Measurements from ENCODE around the gene TMEM185B.
"Not testable (repeated sequence)": the region's sequence is repeated elsewhere in the genome, so short reads cannot be mapped to it uniquely, and the experiment has no call there.

TMEM185B gene

DNA sequence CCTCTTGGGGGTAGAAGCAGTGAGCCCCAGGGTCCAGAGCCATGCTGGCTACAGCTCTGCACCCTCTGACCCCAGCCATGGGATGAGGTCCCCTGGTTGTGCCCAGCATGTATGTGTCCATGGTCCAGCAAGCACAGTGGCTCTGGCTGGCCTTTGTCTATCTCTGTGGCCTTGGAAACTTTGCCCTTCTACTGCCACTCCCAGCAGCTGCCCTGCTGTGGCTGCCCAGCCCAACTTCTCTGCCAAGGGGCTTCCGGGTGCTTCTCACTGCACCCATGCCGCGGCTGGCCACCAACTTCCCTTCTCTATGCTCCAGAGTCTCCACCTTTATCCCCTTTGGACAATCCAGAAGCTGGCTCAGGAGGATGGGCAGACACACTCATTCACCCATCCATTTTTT is 18.8 kb downstream of the TMEM185B start:
- H3K9me3 ChIP-seq (ENCODE audit: control insufficient read depth in 2 of 2, low read length in 2 of 2), result no peaks in the 10 kb centered on the region
- H3K4me3 ChIP-seq (ENCODE audit: low read length in 2 of 2), result no peak overlapping the region
- H3K27ac ChIP-seq (ENCODE audit: low read length), result no peak overlapping the region
- H3K27me3 ChIP-seq (ENCODE audit: control insufficient read depth in 1 of 2, insufficient read depth in 2 of 2, low read length in 2 of 2), result no peaks in the 10 kb centered on the region
- H3K36me3 ChIP-seq (ENCODE audit: control insufficient read depth in 2 of 2, insufficient read depth in 2 of 2, low read length in 2 of 2), result no peaks in the 10 kb centered on the region
- peaks cover 7% of the 10 kb centered on the region for H3K4me1 ChIP-seq (ENCODE audit: control insufficient read depth, insufficient read depth, low read length)
- H3K9ac ChIP-seq (ENCODE audit: low read length in 2 of 2), result no peak overlapping the region

DNA sequence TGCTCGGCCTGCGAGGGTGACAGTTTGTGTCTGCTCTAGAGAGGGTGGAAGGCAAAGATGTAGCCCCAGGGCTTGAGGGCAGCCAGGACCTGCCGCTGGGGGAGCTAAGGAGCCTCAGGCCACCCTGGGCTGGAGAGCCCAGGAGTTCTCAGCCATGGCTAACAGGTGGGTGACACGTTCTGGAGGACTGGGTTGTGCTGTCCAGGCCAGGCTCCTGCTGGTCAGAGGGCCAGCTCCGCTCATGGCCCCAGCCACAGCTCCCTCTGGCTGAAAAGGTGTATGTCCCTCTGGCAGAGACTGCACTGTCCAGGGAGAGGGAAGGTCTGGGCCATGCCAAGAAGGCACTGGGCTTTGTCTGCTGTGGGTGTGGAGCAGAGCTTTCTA is 19.2 kb downstream of the TMEM185B start:
- H3K4me1 ChIP-seq (ENCODE audit: control insufficient read depth, insufficient read depth, low read length), result peaks cover 7% of the 10 kb centered on the region
- H3K27me3 ChIP-seq (ENCODE audit: control insufficient read depth in 1 of 2, insufficient read depth in 2 of 2, low read length in 2 of 2), result no peaks in the 10 kb centered on the region
- peaks cover 0 to under 1% of the 10 kb centered on the region in 2 donors for H3K9me3 ChIP-seq (ENCODE audit: control insufficient read depth in 2 of 2, low read length in 2 of 2)
- no peak overlapping the region for H3K4me3 ChIP-seq (ENCODE audit: low read length in 2 of 2)
- H3K36me3 ChIP-seq (ENCODE audit: control insufficient read depth in 2 of 2, insufficient read depth in 2 of 2, low read length in 2 of 2), result no peaks in the 10 kb centered on the region
- H3K27ac ChIP-seq (ENCODE audit: low read length), result no peak overlapping the region
- no peak overlapping the region for H3K9ac ChIP-seq (ENCODE audit: low read length in 2 of 2)

DNA sequence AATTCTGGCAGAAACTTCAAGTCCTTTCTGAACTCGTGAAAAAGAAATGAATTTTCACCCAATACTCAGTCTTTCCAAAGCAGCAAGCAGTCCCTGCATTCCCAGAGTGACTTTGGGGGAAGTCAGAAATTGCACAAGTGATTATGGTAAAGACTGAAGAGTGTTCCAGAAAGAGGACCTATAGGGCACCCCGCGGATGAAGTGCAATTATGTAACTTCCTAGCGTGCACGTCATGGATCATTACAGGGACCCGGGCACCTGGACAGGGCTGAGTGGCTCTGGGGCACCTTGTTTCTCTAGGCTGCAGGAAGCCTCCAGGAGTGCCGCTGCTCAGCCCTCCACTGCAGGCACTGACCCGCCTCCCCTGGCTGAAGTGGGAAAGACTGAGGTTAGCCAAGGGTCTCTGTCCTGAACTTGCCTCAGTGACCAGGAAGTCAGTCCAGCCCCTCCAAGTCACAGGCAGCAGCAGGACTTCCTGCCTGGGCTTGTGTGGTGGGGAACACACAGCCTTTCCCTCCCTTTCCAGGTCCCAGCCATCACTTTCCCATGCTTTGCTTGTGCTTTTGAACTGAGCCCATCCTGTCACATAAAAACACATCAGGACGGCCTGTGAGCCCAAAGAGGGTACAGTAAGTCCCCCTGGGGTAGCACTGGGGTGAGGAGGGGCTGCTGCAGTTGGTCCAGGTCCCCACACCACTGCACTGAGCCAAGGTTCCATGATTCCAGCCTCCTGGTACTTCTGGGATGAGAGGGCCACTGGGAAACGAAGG is 19.8 kb downstream of the TMEM185B start:
- peaks cover 0 to 3% of the 10 kb centered on the region in 2 donors for H3K9me3 ChIP-seq (ENCODE audit: control insufficient read depth in 2 of 2, low read length in 2 of 2)
- H3K4me1 ChIP-seq (ENCODE audit: control insufficient read depth, insufficient read depth, low read length), result peaks cover 7% of the 10 kb centered on the region
- H3K27me3 ChIP-seq (ENCODE audit: control insufficient read depth in 1 of 2, insufficient read depth in 2 of 2, low read length in 2 of 2), result no peaks in the 10 kb centered on the region
- no peaks in the 10 kb centered on the region for H3K36me3 ChIP-seq (ENCODE audit: control insufficient read depth in 2 of 2, insufficient read depth in 2 of 2, low read length in 2 of 2)
- no peak overlapping the region for H3K27ac ChIP-seq (ENCODE audit: low read length)
- no peak overlapping the region for H3K9ac ChIP-seq (ENCODE audit: low read length in 2 of 2)
- H3K4me3 ChIP-seq (ENCODE audit: low read length in 2 of 2), result no peak overlapping the region

DNA sequence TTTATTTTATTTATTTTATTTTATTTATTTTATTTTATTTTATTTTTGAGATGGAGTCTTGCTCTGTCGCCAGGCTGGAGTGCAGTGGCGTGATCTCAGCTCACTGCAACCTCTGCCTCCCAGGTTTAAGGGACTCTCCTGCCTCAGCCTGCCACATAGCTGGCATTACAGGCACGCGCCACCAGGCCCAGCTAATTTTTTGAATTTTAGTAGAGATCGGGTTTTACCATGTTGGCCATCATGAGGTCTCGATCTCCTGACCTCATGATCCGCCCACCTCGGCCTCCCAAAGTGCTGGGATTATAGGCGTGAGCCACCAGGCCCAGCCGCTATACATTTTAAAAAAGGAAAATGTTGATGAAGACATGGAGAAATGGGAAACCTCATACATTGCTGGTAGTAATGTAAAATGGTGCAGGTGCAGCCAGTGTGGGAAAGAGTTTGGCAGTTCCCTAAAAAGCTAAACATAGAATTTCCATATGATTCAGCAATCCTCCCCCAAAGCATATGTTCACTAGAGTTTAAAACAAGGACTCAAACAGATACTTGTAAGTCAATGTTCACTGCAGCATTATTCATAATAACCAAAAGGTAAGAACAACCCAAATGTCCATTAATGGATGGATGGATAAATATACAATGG is 23.3 kb downstream of the TMEM185B start:
- H3K36me3 ChIP-seq (ENCODE audit: control insufficient read depth in 2 of 2, insufficient read depth in 2 of 2, low read length in 2 of 2); H3K4me1 ChIP-seq (ENCODE audit: control insufficient read depth, insufficient read depth, low read length); H3K27ac ChIP-seq (ENCODE audit: low read length); H3K9ac ChIP-seq (ENCODE audit: low read length in 2 of 2); H3K27me3 ChIP-seq (ENCODE audit: control insufficient read depth in 1 of 2, insufficient read depth in 2 of 2, low read length in 2 of 2); H3K4me3 ChIP-seq (ENCODE audit: low read length in 2 of 2); H3K9me3 ChIP-seq (ENCODE audit: control insufficient read depth in 2 of 2, low read length in 2 of 2): not testable (repeated sequence)

DNA sequence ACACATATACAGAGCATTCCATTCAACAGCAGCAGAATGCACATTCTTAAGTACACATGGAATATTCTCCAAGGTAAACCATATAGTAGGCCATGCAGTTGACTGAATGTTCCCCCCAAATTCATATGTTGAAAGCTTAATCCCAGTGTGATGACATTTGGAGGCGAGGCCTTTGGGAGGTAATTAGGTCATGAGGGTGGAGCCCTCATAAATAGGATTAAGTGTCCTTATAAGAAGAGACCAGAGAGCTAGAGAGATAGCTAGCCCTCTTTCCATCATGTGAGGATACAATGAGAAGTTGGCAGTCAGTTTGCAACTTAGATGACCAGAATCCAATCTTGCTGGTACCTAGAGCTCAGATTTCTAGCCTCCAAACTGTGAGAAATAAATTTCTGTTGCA is 27.6 kb downstream of the TMEM185B start:
- Histone ChIP-seq H3K27me3 (ENCODE audit: control insufficient read depth in 1 of 2, insufficient read depth in 2 of 2, low read length in 2 of 2) (no peaks in the 10 kb centered on the region), H3K4me3 (ENCODE audit: low read length in 2 of 2) (no peak overlapping the region), H3K9me3 (ENCODE audit: control insufficient read depth in 2 of 2, low read length in 2 of 2) (peaks cover 0 to 8% of the 10 kb centered on the region in 2 donors), H3K27ac (ENCODE audit: low read length) (no peak overlapping the region), H3K4me1 (ENCODE audit: control insufficient read depth, insufficient read depth, low read length) (no peaks in the 10 kb centered on the region), H3K9ac (ENCODE audit: low read length in 2 of 2) (no peak overlapping the region), H3K36me3 (ENCODE audit: control insufficient read depth in 2 of 2, insufficient read depth in 2 of 2, low read length in 2 of 2) (no peaks in the 10 kb centered on the region)

DNA sequence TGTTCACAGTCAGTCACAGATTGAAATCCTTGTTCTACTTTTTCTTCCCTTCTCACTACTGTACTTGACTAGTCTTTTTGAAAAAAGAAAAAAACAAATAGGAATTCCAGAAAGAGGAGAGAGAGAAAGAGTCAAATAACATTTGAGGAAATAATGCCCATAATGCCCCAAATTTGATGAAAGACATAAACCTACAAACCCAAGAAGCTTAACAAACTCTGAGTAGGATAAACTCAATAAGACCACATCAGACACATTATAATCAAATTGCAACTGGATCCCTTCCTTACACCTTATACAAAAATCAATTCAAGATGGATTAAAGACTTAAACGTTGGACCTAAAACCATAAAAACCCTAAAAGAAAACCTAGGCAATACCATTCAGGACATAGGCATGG is 30.9 kb downstream of the TMEM185B start:
- H3K36me3 ChIP-seq (ENCODE audit: control insufficient read depth in 2 of 2, insufficient read depth in 2 of 2, low read length in 2 of 2), result no peaks in the 10 kb centered on the region
- no peaks in the 10 kb centered on the region for H3K9me3 ChIP-seq (ENCODE audit: control insufficient read depth in 2 of 2, low read length in 2 of 2)
- no peak overlapping the region for H3K4me3 ChIP-seq (ENCODE audit: low read length in 2 of 2)
- H3K27ac ChIP-seq (ENCODE audit: low read length), result no peak overlapping the region
- no peaks in the 10 kb centered on the region for H3K27me3 ChIP-seq (ENCODE audit: control insufficient read depth in 1 of 2, insufficient read depth in 2 of 2, low read length in 2 of 2)
- no peak overlapping the region for H3K9ac ChIP-seq (ENCODE audit: low read length in 2 of 2)
- no peaks in the 10 kb centered on the region for H3K4me1 ChIP-seq (ENCODE audit: control insufficient read depth, insufficient read depth, low read length)

DNA sequence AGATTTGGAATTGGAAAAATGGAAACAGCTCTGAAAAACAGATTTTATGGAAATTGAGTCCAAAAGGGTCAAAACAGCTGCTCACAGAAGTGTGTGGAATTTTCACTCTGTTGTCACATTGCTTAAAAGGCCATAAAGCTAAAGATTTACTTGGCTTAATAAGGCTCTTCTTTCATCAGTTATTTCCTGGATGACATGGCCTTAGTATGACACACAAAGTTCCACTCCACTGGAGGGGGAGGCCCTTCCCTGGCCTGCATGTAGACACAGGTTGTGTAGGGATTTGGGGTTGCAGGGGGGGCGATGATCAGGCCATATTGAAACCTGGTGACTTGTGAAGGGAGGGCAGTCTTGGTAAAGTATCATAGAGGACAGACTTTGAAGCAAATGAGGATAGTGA is 34.0 kb downstream of the TMEM185B start:
- Histone ChIP-seq H3K9ac (ENCODE audit: low read length in 2 of 2) (no peak overlapping the region), H3K4me1 (ENCODE audit: control insufficient read depth, insufficient read depth, low read length) (no peaks in the 10 kb centered on the region), H3K36me3 (ENCODE audit: control insufficient read depth in 2 of 2, insufficient read depth in 2 of 2, low read length in 2 of 2) (no peaks in the 10 kb centered on the region), H3K9me3 (ENCODE audit: control insufficient read depth in 2 of 2, low read length in 2 of 2) (no peaks in the 10 kb centered on the region), H3K27me3 (ENCODE audit: control insufficient read depth in 1 of 2, insufficient read depth in 2 of 2, low read length in 2 of 2) (no peaks in the 10 kb centered on the region), H3K4me3 (ENCODE audit: low read length in 2 of 2) (no peak overlapping the region), H3K27ac (ENCODE audit: low read length) (no peak overlapping the region)

DNA sequence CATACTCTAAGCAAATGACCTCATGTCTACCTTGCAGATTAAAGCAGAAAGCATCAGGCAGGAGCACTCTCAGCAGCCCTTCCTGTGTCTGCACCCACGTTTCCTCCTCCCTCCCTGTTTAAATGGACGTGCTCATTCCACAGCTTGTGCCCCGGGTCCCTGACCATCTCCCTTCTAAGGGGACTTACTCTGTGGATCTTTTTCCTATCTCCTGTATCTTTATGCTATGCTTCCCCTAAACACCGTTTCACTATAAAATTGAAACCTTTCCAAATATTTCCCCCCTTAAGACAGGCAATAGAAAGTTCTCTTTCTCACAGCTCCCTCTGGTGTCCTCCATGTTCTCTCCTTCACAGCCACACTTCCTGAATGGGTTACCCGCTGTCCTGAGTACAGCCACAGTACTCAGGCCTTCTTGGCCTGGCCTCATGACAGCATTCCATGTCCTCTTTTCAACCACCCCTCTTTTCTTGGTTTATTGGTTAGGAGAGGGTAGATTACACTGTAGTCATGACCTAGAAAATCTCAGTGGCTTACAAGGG is 41.1 kb downstream of the TMEM185B start:
- H3K27me3 ChIP-seq (ENCODE audit: control insufficient read depth in 1 of 2, insufficient read depth in 2 of 2, low read length in 2 of 2), result no peaks in the 10 kb centered on the region
- H3K9ac ChIP-seq (ENCODE audit: low read length in 2 of 2), result no peak overlapping the region
- H3K4me1 ChIP-seq (ENCODE audit: control insufficient read depth, insufficient read depth, low read length), result no peaks in the 10 kb centered on the region
- H3K27ac ChIP-seq (ENCODE audit: low read length), result no peak overlapping the region
- H3K4me3 ChIP-seq (ENCODE audit: low read length in 2 of 2), result no peak overlapping the region
- H3K36me3 ChIP-seq (ENCODE audit: control insufficient read depth in 2 of 2, insufficient read depth in 2 of 2, low read length in 2 of 2), result peaks cover 0 to 2% of the 10 kb centered on the region in 2 donors
- no peaks in the 10 kb centered on the region for H3K9me3 ChIP-seq (ENCODE audit: control insufficient read depth in 2 of 2, low read length in 2 of 2)

DNA sequence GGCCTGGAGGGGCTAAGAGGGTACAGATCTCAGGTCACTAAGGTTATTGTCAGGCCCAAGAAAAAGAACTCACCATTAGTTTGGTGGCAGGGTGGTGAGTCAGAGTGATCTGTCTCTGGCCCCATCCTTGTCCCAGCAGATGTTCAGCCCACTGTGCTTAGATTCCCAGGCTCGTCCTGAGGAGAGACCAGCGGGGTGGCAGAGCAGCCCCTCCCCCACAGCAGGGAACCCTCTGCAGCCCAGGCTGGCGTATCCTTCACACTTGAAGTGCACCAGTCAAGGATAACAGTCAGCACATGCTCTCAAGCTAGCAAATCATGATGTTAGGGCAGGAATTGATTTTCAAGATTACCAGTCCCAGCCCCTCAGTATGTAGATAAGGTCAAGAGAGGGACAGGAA is 43.1 kb downstream of the TMEM185B start:
- H3K36me3 ChIP-seq (ENCODE audit: control insufficient read depth in 2 of 2, insufficient read depth in 2 of 2, low read length in 2 of 2), result peaks cover 0 to 4% of the 10 kb centered on the region in 2 donors
- H3K27ac ChIP-seq (ENCODE audit: low read length), result no peak overlapping the region
- no peaks in the 10 kb centered on the region for H3K4me1 ChIP-seq (ENCODE audit: control insufficient read depth, insufficient read depth, low read length)
- no peaks in the 10 kb centered on the region for H3K27me3 ChIP-seq (ENCODE audit: control insufficient read depth in 1 of 2, insufficient read depth in 2 of 2, low read length in 2 of 2)
- no peak overlapping the region for H3K4me3 ChIP-seq (ENCODE audit: low read length in 2 of 2)
- H3K9ac ChIP-seq (ENCODE audit: low read length in 2 of 2), result no peak overlapping the region
- no peaks in the 10 kb centered on the region for H3K9me3 ChIP-seq (ENCODE audit: control insufficient read depth in 2 of 2, low read length in 2 of 2)

DNA sequence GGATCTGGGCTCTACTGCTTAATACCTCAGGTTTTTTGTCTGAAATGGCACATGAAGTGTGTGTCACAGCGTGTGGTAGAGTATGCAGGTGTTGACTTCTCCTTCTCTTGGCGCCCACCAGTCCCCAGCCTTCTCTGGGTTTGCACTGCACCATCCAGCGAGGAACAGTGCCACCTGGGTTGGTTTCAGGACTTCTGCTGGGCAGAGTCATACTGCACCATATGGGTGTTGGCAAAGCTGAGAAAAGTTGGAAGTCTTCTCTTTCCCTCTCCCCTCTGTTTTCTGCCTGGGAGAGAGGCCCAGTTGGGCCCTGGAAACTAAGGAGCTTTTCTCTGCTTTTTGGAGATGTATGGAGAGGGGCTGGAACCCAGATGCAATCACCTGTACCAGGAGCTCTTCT is 43.8 kb downstream of the TMEM185B start:
- no peak overlapping the region for H3K9ac ChIP-seq (ENCODE audit: low read length in 2 of 2)
- no peak overlapping the region for H3K4me3 ChIP-seq (ENCODE audit: low read length in 2 of 2)
- no peaks in the 10 kb centered on the region for H3K27me3 ChIP-seq (ENCODE audit: control insufficient read depth in 1 of 2, insufficient read depth in 2 of 2, low read length in 2 of 2)
- H3K36me3 ChIP-seq (ENCODE audit: control insufficient read depth in 2 of 2, insufficient read depth in 2 of 2, low read length in 2 of 2), result peaks cover 0 to 4% of the 10 kb centered on the region in 2 donors
- no peaks in the 10 kb centered on the region for H3K4me1 ChIP-seq (ENCODE audit: control insufficient read depth, insufficient read depth, low read length)
- H3K27ac ChIP-seq (ENCODE audit: low read length), result no peak overlapping the region
- H3K9me3 ChIP-seq (ENCODE audit: control insufficient read depth in 2 of 2, low read length in 2 of 2), result no peaks in the 10 kb centered on the region

DNA sequence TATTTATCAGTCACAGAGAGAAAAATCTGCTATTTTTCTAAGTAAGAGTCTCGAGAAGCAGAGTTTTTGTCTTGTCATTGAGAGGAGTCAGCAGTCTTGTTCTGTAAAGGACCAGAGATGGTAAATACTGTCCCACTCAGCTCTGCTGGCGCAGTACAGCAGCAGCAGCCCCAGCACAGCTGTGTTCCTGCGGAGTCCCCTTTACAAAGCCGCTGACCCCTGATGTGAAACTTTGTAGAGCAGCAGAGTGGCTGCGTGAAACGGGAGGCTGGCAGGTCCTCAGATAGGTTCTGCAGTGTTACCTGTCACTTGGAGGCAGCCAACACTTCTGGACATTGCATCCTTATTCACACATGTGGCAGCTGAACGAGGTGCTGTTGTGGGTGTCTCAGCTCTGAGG is 45.2 kb downstream of the TMEM185B start:
- Histone ChIP-seq H3K27ac (ENCODE audit: low read length) (no peak overlapping the region), H3K9ac (ENCODE audit: low read length in 2 of 2) (no peak overlapping the region), H3K4me1 (ENCODE audit: control insufficient read depth, insufficient read depth, low read length) (no peaks in the 10 kb centered on the region), H3K36me3 (ENCODE audit: control insufficient read depth in 2 of 2, insufficient read depth in 2 of 2, low read length in 2 of 2) (peaks cover 0 to 4% of the 10 kb centered on the region in 2 donors), H3K4me3 (ENCODE audit: low read length in 2 of 2) (no peak overlapping the region), H3K9me3 (ENCODE audit: control insufficient read depth in 2 of 2, low read length in 2 of 2) (no peaks in the 10 kb centered on the region), H3K27me3 (ENCODE audit: control insufficient read depth in 1 of 2, insufficient read depth in 2 of 2, low read length in 2 of 2) (no peaks in the 10 kb centered on the region)
